GM18505 (cell line): ENCODE results near the gene ZNF212.
"Not testable (repeated sequence)": the region's sequence is repeated elsewhere in the genome, so short reads cannot be mapped to it uniquely, and the experiment has no call there.

ENCODE experiments used
- ATAC-seq: cut with Tn5 transposase; IDR thresholded peaks from one replicate; pipeline ENCODE4 v1.9.1; 2021; ENCODE audit not compliant: unreplicated experiment
- POLR2A ChIP-seq: IDR thresholded peaks from 4 replicates; pipeline ENCODE4 v1.6.1; 2011; ENCODE audit warnings: borderline replicate concordance; ENCODE audit not compliant: insufficient read depth, insufficient read length; ENCODE audit errors: extremely low read depth

ZNF212 gene

GRCh38 chr7:149226840-149227494 is 12.5 kb upstream of the ZNF212 start:
- TF ChIP-seq POLR2A, result no peak
- ATAC-seq, result no peak

- ATAC-seq, result no peak
- no peak for TF ChIP-seq POLR2A
These were observed 10.5 kb upstream of the ZNF212 start for GRCh38 chr7:149228831-149229471.

GRCh38 chr7:149229526-149229925 is 9.9 kb upstream of the ZNF212 start:
- no peak for TF ChIP-seq POLR2A
- ATAC-seq, result no peak

GRCh38 chr7:149232362-149232761 is 7.1 kb upstream of the ZNF212 start:
- no peak for ATAC-seq

GRCh38 chr7:149233655-149234204 is 5.7 kb upstream of the ZNF212 start:
- not testable (repeated sequence) for ATAC-seq

More at GRCh38 chr7:149232362-149232761, 7.1 kb upstream of the ZNF212 start:
- TF ChIP-seq POLR2A, result no peak

GRCh38 chr7:149237502-149237901 is 1.9 kb upstream of the ZNF212 start:
- ATAC-seq, result no peak
- no peak for TF ChIP-seq POLR2A

GRCh38 chr7:149238051-149238450 is 1.4 kb upstream of the ZNF212 start:
- no peak for TF ChIP-seq POLR2A
- ATAC-seq, result no peak

GRCh38 chr7:149240637-149241036 is 1.2 kb downstream of the ZNF212 start:
- ATAC-seq, result no peak
- no peak for TF ChIP-seq POLR2A

GRCh38 chr7:149241696-149242095 is 2.2 kb downstream of the ZNF212 start:
- ATAC-seq, result no peak
- no peak for TF ChIP-seq POLR2A

- no peak for ATAC-seq
- no peak for TF ChIP-seq POLR2A
These were observed 5.8 kb downstream of the ZNF212 start for GRCh38 chr7:149245244-149245643.

- ATAC-seq, result no peak
These were observed 6.3 kb downstream of the ZNF212 start for GRCh38 chr7:149245744-149246143.

GRCh38 chr7:149248777-149249176 is 9.3 kb downstream of the ZNF212 start:
- ATAC-seq, result no peak
- TF ChIP-seq POLR2A, result no peak

More at GRCh38 chr7:149245744-149246143, 6.3 kb downstream of the ZNF212 start:
- no peak for TF ChIP-seq POLR2A

- not testable (repeated sequence) for ATAC-seq
These were observed 10.7 kb downstream of the ZNF212 start for GRCh38 chr7:149250151-149250550.

- not testable (repeated sequence) for ATAC-seq
These were observed 12.1 kb downstream of the ZNF212 start for GRCh38 chr7:149251518-149251917.
